Forelimb muscle (tissue), 1 donor: ENCODE results near the gene LCN15. TPM values are rescaled to one million over a fixed set of nuclear protein-coding genes. Genes with fewer than 3 reads are reported as not detected.

ENCODE experiments used
- DNase-seq: peaks from one replicate; pipeline ENCODE4 v3.0.0-alpha.2; 2013; ENCODE audit warnings: low read depth
- polyA plus RNA-seq: library from polyadenylated mRNA; unstranded; fragments of 120-200 nt; gene quantifications from one replicate; pipeline ENCODE4 v1.2.1, GENCODE V29; 2013; ENCODE audit not compliant: insufficient read length

Gene LCN15
- polyA plus RNA-seq, 1 donor = 0.49 TPM

DNA sequence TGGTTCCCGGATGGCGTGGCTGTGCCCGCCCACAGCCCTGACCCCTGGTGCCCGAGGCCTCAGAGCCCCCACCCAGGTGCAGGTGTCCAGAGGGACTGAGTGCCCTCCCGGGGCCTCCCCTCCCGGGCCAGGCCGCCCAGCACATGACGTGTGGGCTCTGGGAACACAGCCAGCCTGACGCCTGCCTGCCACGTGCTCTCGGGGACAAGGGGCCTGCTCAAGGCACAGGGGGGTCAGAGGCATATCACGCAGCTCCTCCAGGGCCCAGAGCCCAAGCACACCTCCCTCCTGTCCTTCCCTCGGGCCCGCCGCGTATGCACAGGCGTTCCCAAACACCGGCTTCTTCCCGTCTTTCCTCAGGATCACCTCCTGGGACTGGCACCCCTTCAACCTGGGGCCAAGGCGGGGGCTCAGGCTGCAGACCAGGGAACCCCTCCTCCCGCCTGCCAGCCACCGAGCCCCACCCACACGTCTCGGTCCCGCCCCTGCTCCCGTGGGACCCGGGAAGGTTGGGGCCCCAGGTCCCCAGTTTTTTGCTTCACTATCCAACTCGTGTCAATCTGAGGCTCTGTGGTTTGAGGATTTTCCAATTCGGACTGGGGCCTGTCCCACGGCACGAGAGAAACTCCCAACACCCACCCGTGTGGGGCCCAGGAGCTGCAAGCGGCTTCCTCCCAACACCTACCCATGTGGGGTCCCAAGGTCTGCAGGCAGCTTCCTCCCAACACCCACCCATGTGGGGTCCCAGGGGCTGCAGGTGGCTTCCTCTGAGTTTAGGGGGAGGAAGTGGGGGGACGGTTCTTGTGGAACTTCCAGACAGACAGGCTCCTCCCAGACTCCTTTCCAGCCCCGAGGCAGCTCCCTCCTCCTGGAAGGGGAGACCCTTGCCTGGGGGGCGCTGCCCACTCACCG is 23.1 kb downstream of the LCN15 start:
- DNase-seq = no peak

GRCh38 chr9:136740491-136740890 is 23.8 kb downstream of the LCN15 start:
- no peak for DNase-seq

GRCh38 chr9:136740069-136740468 is 24.2 kb downstream of the LCN15 start:
- DNase-seq = no peak

DNA sequence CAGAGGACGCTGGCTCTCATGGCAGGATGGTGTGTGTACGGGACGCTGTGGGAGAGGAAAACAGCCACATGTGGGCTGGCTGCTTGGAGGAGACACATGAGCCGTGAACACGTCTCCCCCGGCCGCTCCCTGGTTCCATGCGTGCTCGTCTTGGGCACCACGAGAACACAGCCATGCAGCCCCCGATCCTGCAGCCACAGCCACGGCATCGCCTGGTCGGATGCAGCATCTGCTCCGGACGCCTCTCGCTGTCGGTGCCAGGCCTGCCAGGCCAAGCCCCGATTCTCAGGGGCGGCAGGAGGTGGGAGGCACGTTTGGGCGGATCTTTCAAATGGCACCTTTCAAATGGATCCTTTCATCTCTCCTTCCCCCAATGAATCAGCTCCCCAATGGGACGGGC is 24.8 kb downstream of the LCN15 start:
- no peak for DNase-seq

DNA sequence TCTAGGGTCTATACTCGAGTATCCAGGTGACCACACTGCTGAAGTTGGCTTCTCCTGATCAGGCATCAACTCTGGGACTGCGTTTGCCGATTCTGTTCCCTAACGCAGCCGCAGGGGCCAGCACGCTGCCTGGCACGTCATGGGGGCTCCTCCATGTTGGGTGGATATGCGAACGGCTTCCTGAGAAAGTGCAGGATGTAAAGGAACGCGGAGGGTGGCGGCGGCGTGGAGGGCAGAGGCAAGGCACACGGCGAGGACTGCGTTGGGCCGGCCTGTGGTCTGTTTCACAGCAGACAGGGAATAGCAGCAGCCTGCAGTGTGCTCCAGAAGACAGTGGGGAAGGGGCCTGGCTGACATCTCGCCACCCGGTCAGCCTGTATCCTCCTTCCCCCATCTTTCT is 25.4 kb downstream of the LCN15 start:
- DNase-seq = no peak

- DNase-seq = no peak
Observed at GRCh38 chr9:136735812-136736480, 28.4 kb downstream of the LCN15 start.

- no peak for DNase-seq
Observed at GRCh38 chr9:136734837-136735496, 29.4 kb downstream of the LCN15 start.

- no peak for DNase-seq
Observed at GRCh38 chr9:136733611-136734010, 30.7 kb downstream of the LCN15 start.

DNA sequence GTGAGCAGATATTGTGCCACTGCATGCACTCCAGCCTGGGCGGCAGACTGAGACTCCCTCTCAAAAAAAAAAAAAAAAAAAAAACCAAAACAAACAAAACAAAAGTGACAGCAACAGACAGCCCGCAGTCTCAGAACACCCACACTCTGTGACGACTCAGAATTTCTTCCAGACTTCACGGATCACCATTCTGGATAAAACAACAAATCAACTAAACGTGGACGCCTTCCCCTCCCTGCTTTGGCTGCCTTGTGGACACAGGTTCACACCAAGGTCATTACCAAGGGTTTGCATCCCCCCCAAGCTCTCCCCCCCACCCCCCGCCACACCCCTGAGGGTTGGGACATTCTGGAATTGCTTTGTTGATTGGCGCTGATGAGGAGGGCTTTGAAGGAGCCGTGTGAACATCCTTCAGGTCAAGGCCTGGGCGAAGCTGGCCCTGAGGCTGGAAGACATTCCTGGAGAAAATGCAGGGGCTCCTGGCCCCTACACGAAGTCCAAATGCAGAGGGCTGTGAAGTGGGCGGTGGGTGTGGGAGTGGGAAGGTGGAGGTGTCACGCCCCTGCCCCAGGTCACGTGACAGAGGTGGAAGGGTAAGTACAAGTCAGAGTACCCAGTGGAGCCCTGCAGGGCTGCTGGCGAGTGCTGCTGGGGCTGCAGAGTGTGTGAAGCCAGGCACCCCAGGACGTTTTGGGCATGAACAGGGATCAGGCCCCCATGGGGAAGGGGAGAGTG is 31.7 kb downstream of the LCN15 start:
- no peak for DNase-seq

DNA sequence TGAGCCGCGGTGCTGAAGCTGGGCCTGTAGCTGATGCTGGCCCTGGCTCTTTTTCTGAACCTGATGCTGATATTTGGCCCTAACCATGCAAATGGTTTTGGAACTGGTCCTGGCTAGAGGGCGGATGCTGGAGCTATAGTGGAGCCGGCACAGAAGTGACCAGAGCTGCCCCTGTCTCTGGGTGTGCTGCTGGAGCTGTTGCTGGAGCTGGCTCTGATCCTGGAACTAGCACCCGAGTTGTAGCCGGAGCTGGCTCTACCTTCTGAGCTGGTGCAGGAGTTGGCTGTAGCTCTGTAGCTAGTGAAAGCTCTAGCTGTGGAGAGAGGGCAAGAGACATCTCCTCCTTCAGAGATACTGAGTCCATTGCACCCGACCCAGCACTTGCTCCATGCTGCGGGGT is 34.4 kb downstream of the LCN15 start:
- no peak for DNase-seq

DNA sequence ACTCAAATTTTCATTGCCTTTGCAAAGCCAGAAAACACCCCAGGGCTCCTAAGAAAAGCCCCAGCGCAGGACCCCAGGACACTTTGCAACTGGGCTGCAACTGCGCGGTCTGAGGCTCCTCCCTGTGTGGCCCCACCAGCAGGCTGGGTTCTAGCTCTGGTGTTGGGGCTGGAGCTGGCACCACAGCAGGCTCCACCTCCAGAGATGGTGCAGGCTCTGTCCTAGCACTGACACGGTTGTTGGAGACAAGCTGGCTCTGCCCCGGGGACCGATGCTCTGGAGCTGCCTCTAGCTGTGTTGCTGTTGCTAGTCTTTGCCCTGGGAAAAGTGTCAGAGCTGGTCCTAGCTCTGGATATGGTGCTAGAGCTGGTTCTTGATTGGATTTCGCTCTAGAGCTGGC is 35.2 kb downstream of the LCN15 start:
- no peak for DNase-seq

DNA sequence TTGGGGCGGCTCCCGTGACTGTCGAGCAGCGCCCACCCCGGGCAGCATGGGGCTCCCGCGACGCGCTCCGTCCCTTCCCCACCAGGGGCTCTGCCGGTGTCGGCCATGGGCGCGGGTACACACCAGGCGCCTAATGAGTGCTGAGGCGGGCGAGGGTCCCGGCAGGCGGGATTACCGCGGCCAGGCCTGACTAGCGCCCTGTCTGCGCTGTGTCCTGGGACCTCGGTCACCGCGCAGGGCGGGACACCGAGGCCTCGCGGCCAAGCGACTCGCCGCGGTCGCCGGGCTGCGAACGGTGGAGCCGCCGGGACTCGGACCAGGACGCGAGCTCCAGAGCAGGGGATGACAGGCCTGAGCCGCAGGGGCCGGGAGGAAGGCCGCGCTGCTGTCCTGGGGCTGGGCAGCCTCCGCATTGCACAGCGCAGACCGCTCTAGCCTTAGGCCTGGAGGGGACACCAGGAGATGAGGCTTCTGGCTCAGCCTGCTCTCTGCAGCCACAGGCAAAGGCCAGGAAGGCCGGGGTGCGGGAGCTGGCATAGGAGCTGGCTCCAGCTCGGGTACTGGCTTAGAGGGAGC is 35.7 kb downstream of the LCN15 start:
- DNase-seq = no peak

DNA sequence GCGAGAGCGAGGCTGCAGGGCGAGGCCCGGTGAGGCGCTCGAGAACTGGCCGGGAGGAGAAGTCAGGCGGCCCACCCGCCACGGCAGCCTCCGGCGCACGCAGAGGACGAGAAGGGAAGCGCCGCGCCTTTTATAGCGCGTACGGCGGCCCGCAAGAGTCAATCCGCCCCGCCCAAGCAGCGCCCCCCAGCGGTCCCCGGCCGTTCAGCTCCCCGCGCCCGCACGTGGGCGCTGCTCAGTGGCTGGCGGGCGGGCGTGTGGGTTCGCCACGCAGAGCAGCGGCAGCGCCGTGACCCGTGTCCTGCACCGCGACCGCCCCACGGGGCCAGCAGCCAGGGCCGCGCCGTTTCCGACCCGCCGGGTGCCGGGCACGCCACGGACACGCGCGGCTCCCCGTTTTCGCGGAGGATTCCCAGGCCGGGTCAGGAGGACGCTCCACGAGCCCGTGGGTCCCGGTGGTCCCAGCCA is 36.2 kb downstream of the LCN15 start:
- DNase-seq = peak; percentile 54

- no peak for DNase-seq
Observed at GRCh38 chr9:136726631-136727191, 37.6 kb downstream of the LCN15 start.

DNA sequence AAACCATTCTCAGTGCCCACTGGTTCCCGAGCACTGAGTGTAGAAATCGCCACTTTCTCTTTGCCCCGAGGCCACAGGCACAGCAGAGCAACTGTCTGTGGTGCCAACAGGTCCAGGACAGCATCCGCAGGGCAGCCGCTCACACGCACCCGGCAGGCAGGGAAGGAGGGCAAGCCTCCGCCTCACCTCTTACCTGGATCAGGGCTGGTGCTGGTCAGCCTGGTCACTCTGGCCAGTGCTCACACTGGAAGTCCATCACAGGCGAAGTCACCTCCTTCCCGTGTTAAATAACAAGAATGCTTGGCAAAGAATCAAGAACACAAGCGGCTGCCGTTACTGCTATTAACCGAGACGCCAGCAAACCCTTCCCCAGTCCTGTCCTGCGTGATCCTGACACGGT is 38.2 kb downstream of the LCN15 start:
- DNase-seq = no peak

DNA sequence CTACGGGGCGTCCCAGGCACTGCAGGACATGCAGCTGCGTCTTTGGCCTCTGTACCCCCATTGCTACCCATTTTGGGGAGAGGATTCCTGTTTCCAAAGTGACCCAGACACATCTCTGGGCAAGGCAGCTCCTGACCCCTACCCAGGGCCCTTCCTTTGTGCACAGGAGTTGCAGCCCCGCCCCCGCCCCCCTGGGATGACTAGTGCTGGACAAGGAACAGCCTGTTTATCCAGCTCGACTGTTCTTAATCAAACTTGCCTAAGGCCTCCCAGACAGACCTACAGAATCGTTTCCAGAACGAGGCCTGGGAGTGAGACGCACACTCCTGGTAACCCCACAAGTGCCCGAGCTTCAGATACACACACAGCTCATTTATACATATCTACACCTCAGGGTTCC is 38.7 kb downstream of the LCN15 start:
- no peak for DNase-seq

DNA sequence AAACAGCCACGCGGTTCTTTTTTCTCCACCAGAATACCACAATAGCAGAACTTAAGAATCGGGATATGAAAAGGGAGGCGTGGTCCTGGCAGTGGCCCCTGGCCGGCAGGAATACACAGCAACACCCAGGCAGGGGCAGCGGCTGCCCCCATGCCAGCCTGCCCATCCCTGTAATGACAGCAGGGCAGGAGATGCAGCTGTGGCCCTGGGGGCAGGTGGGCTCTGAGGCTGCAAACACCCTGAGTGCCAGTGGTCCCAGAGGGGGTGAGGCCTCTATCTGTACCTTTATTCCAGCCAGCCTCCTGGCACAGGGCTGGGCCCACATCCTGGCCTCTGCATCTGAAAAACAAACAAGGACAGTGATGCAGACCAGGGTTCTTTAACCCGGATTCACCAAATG is 39.5 kb downstream of the LCN15 start:
- DNase-seq = no peak

GRCh38 chr9:136723989-136724388 is 40.3 kb downstream of the LCN15 start:
- DNase-seq = no peak

DNA sequence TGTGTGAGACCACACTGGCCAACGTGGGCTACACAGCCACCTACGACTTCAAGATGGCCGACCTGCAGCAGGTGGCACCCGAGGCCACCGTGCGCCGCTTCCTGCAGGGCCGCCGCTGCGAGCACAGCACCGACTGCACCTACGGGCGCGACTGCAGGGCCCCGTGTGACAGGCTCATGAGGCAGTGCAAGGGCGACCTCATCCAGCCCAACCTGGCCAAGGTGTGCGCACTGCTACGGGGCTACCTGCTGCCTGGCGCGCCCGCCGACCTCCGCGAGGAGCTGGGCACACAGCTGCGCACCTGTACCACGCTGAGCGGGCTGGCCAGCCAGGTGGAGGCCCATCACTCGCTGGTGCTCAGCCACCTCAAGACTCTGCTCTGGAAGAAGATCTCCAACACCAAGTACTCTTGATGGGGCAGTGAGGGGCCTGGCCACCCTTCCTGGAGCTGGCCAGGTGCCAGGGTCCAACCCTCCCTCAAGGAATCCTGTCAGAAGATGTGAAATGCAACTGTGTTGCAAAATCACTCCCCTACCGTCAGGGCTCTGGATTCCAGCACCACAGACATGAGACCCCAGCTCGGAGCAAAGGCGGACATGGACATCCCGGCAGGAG is 40.8 kb downstream of the LCN15 start:
- DNase-seq = no peak

- no peak for DNase-seq
Observed at GRCh38 chr9:136722969-136723356, 41.4 kb downstream of the LCN15 start.
